CD4-positive, alpha-beta T cell (primary cell): Measurements from ENCODE around the gene XG. TPM values are rescaled to one million over a fixed set of nuclear protein-coding genes. Genes with fewer than 3 reads are reported as not detected.
"Not testable (repeated sequence)": the region's sequence is repeated elsewhere in the genome, so short reads cannot be mapped to it uniquely, and the experiment has no call there.

Source experiments
- ATAC-seq: fragments of 200-7000 bp; cut with Tn5 transposase; one replicate; pipeline ENCODE4 v1.10.0; 2022; ENCODE audit warnings: mild to moderate bottlenecking; ENCODE audit not compliant: poor library complexity
- CTCF ChIA-PET: fragments of 350-600 bp; sonication (Branson Sonifier 250); formaldehyde crosslinking; loops from one replicate; lab custom pipeline; 2021; ENCODE audit warnings: antibody characterized with exemption, inconsistent platforms; lab: Charles Lee
- POLR2A ChIA-PET: fragments of 350-600 bp; sonication (Branson Sonifier 250); formaldehyde crosslinking; loops from one replicate; lab custom pipeline; 2021; ENCODE audit warnings: antibody characterized with exemption, inconsistent platforms; lab: Charles Lee
- DNase-seq, 14 experiments: peaks; one replicate each; pipeline ENCODE4 v3.0.0-alpha.2; 2013 to 2020; ENCODE audit warnings: mixed read lengths in 2 of 14
- H3K27ac ChIP-seq, 2 donors: one replicate each; pipeline versions ENCODE4 v1.5.1 to v1.7.0; 2013; ENCODE audit warnings: low read length in 2 of 2, low read depth in 1 of 2, mild to moderate bottlenecking in 1 of 2
- H3K27me3 ChIP-seq, 2 experiments: 1 replicate in 1 of 2; 2 replicates in 1 of 2; pipeline versions ENCODE4 v1.6.1 to v1.7.0; 2013; ENCODE audit warnings: low read length in 2 of 2, control low read depth in 1 of 2, mild to moderate bottlenecking in 1 of 2, moderate library complexity in 1 of 2; ENCODE audit not compliant: insufficient read depth in 2 of 2, control insufficient read depth in 1 of 2
- H3K36me3 ChIP-seq: one replicate; pipeline ENCODE4 v1.6.1; 2013; ENCODE audit warnings: low read length, control low read depth; ENCODE audit not compliant: insufficient read depth
- H3K4me1 ChIP-seq: one replicate; pipeline ENCODE4 v1.6.1; 2013; ENCODE audit warnings: low read length, control low read depth; ENCODE audit not compliant: insufficient read depth
- H3K4me3 ChIP-seq: one replicate; pipeline ENCODE4 v1.5.1; 2013; ENCODE audit warnings: mild to moderate bottlenecking, low read length, moderate library complexity
- H3K9me3 ChIP-seq, 2 experiments: 1 replicate in 1 of 2; 2 replicates in 1 of 2; pipeline versions ENCODE4 v1.6.1 to v1.7.0; 2013; ENCODE audit warnings: low read length in 2 of 2, mild to moderate bottlenecking in 2 of 2, control low read depth in 1 of 2, moderate library complexity in 1 of 2; ENCODE audit not compliant: control insufficient read depth in 1 of 2, insufficient read depth in 1 of 2
- H3K27ac Mint-ChIP-seq: one replicate; pipeline ENCODE4 v1.8.0; 2020; ENCODE audit warnings: mixed read lengths
- H3K27me3 Mint-ChIP-seq: one replicate; pipeline ENCODE4 v1.8.0; 2021; ENCODE audit warnings: mixed read lengths
- H3K36me3 Mint-ChIP-seq: one replicate; pipeline ENCODE4 v1.8.0; 2021; ENCODE audit warnings: low read depth, mixed read lengths
- H3K4me1 Mint-ChIP-seq: one replicate; pipeline ENCODE4 v1.8.0; 2021; ENCODE audit warnings: low read depth, mixed read lengths
- H3K4me3 Mint-ChIP-seq: one replicate; pipeline ENCODE4 v1.8.0; 2020; ENCODE audit warnings: mild to moderate bottlenecking, mixed read lengths
- H3K9me3 Mint-ChIP-seq: one replicate; pipeline ENCODE4 v1.8.0; 2020; ENCODE audit warnings: mixed read lengths
- intact Hi-C, 2 experiments: fragments of 100-400 bp; cut with DNase I in 1 of 2; cut with micrococcal nuclease in 1 of 2; formaldehyde crosslinking; loops; one replicate each; pipeline versions ENCODE4 v1.15.1 to v1.9.0; 2023 to 2025; cut with DNase I, micrococcal nuclease
- total RNA-seq, 174 experiments: library from RNA in 2 of 174; stranded (reverse) in 2 of 174; gene quantifications; one replicate each; pipeline ENCODE4 v1.2.3 and lab custom pipeline; 2021 to 2026
- TF ChIP-seq, protein P1 (sequence below): fragments of 200-600 bp; IDR thresholded peaks from one replicate; pipeline ENCODE4 v1.8.0; 2022; ENCODE audit warnings: antibody characterized with exemption, mild to moderate bottlenecking

XG gene
- total RNA-seq, 2 experiments from 2014 or later: not detected

DNA sequence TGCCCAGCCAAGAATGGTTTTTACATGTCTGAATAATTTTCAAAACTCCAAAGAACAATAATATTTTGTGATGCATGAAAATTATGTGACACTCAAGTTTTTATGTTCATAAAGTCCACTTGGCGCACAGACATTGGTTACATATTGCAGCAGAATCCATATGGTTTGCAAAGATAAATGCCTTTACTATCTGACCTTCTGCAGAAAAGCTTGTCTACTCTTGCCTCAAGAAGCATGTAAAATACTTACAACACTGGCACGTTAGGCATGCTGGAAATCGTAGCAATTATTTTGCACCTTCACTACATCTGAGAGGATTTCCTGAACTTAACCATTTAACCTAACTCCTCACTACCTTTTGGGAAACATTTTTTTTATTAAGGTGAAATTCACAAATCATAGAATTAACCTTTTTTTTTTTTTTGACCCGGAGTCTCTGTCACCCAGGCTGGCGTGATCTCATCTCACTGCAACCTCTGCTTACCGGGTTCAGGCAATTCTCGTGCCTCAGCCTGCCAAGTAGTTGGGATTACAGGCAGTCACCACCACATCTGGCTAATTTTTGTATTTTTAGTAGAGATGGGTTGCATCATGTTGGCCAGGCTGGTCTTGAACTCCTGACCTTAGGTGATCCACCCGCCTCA lies 3.5 kb upstream of the XG start:
- intact Hi-C loops: no loop called here
- ChIA-PET CTCF (no interaction called here), POLR2A (no interaction called here)
- peaks cover 4% of the 10 kb centered on the region for H3K27me3 Mint-ChIP-seq
- no peaks in the 10 kb centered on the region for H3K4me1 Mint-ChIP-seq
- H3K36me3 Mint-ChIP-seq: peaks cover 2% of the 10 kb centered on the region
- no peak overlapping the region for H3K27ac ChIP-seq
- ATAC-seq (no peak), DNase-seq (no peak)
- H3K9me3 Mint-ChIP-seq: no peaks in the 10 kb centered on the region
- H3K36me3 ChIP-seq: peaks cover 3% of the 10 kb centered on the region
- no peak overlapping the region for H3K4me3 ChIP-seq
- no peaks in the 10 kb centered on the region for H3K4me1 ChIP-seq
- H3K9me3 ChIP-seq: no peaks in the 10 kb centered on the region
- H3K27ac Mint-ChIP-seq: no peak overlapping the region
- H3K4me3 Mint-ChIP-seq: no peak overlapping the region
- no peaks in the 10 kb centered on the region for H3K27me3 ChIP-seq
- TF ChIP-seq, protein P1, sequence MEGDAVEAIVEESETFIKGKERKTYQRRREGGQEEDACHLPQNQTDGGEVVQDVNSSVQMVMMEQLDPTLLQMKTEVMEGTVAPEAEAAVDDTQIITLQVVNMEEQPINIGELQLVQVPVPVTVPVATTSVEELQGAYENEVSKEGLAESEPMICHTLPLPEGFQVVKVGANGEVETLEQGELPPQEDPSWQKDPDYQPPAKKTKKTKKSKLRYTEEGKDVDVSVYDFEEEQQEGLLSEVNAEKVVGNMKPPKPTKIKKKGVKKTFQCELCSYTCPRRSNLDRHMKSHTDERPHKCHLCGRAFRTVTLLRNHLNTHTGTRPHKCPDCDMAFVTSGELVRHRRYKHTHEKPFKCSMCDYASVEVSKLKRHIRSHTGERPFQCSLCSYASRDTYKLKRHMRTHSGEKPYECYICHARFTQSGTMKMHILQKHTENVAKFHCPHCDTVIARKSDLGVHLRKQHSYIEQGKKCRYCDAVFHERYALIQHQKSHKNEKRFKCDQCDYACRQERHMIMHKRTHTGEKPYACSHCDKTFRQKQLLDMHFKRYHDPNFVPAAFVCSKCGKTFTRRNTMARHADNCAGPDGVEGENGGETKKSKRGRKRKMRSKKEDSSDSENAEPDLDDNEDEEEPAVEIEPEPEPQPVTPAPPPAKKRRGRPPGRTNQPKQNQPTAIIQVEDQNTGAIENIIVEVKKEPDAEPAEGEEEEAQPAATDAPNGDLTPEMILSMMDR: no peak

DNA sequence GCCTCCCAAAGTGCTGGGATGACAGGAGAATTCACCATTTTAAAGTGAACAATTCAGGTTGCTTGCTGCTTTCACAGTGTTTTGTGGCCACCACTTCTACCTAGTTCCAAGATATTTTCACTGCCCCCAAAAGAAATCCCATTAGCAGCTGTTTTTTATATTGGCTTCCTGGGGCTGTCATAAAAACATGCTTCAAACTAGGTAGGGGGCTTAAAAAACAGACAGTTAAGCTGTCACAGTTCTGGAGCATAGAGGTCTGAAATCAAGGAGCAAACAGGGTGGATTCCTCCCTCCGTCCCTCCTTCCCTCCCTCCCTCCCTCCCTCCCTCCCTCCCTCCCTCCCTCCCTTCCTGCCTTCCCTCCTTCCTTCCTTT lies 3.0 kb upstream of the XG start:
- H3K9me3 ChIP-seq: no peaks in the 10 kb centered on the region
- intact Hi-C loops: no loop called here
- Mint-ChIP-seq H3K4me1 (no peaks in the 10 kb centered on the region), H3K4me3 (no peak overlapping the region), H3K27me3 (peaks cover 4% of the 10 kb centered on the region), H3K9me3 (no peaks in the 10 kb centered on the region), H3K27ac (no peak overlapping the region), H3K36me3 (no peaks in the 10 kb centered on the region)
- ChIA-PET CTCF (no interaction called here), POLR2A (no interaction called here)
- no peak for ATAC-seq
- H3K27me3 ChIP-seq: no peaks in the 10 kb centered on the region
- TF ChIP-seq, protein P1: no peak
- DNase-seq: no peak
- no peak overlapping the region for H3K4me3 ChIP-seq
- no peaks in the 10 kb centered on the region for H3K36me3 ChIP-seq
- H3K27ac ChIP-seq: no peak overlapping the region
- H3K4me1 ChIP-seq: no peaks in the 10 kb centered on the region

DNA sequence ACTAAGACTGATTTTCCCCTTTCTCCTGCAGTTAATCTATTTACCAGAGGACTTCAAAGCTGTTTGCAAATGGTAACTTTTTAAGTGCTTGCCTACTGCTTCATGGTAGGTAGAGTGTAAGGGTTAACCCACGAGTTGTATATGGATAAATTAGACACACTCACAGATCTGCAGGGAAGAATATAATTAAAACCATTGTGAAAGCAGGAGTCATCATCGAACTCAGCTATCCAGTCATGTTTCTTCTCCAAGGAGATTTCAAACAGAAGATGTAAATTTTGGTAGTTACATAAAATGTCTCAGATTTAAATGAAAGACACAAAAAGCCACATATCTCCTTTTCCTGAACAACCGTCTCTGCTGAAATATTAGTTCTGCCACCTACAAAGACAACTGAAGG lies 549 bp upstream of the XG start:
- peaks cover 4% of the 10 kb centered on the region for H3K27me3 Mint-ChIP-seq
- Histone ChIP-seq H3K27ac (no peak overlapping the region), H3K36me3 (no peaks in the 10 kb centered on the region), H3K4me3 (no peak overlapping the region), H3K4me1 (no peaks in the 10 kb centered on the region), H3K9me3 (no peaks in the 10 kb centered on the region), H3K27me3 (no peaks in the 10 kb centered on the region)
- H3K27ac Mint-ChIP-seq: no peak overlapping the region
- no peaks in the 10 kb centered on the region for H3K36me3 Mint-ChIP-seq
- H3K4me3 Mint-ChIP-seq: no peak overlapping the region
- ChIA-PET POLR2A (no interaction called here), CTCF (no interaction called here)
- DNase-seq: no peak
- TF ChIP-seq, protein P1: no peak
- H3K9me3 Mint-ChIP-seq: no peaks in the 10 kb centered on the region
- intact Hi-C loops: no loop called here
- ATAC-seq: no peak
- no peaks in the 10 kb centered on the region for H3K4me1 Mint-ChIP-seq

DNA sequence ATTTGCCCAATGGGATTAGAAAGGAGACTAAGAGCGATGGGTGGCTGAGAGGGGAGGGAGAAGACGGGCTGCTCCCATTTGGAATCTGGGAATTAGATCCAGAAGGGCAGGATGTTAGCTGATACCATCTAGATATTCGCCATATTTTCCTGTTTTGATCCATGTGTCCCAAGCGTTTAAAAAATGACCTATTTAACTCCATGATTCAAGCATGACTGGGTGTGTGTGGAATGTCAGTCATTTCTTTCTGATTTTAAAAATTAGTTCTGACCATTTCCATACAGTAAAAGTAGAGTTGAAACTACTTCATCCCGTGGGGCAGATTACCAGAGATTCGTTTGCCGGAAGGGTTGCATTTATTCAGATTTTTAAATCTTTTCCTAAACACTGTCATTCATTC lies 601 bp downstream of the XG start:
- H3K27ac Mint-ChIP-seq, H3K36me3 ChIP-seq, CTCF ChIA-PET, H3K27me3 ChIP-seq, H3K4me1 Mint-ChIP-seq, POLR2A ChIA-PET, DNase-seq, H3K4me3 Mint-ChIP-seq, H3K9me3 Mint-ChIP-seq, H3K9me3 ChIP-seq, H3K27ac ChIP-seq, H3K36me3 Mint-ChIP-seq, ATAC-seq, H3K4me3 ChIP-seq, H3K4me1 ChIP-seq, intact Hi-C loops: not testable (repeated sequence)
- peaks cover 14% of the 10 kb centered on the region for H3K27me3 Mint-ChIP-seq

DNA sequence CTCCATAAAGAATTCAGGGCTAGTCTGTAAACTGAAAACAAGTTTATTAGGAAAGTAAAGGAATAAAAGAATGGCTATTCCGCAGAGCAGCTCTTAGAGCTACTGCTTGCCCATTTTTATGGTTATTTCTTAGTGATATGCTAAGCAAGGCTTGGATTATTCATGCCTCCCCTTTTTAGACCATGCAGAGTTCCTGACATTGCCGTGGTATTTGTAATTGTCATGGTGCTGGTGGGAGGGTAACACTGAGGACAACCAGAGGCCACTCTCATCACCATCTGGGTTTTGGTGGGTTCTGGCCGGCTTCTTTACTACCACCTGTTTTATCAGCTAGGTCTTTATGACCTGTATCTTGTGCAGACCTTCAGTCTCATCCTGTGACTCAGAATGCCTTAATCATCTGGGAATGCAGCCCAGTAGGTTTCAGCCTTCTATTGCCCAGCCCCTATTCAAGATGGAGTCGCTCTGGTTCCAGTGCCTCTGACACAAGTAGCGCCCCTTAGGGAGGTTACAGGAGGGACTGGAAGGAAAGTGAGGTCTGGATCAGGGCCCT lies 3.4 kb downstream of the XG start:
- H3K4me1 Mint-ChIP-seq, H3K4me1 ChIP-seq, H3K9me3 ChIP-seq, ATAC-seq, H3K27ac Mint-ChIP-seq, H3K4me3 ChIP-seq, H3K27ac ChIP-seq, H3K36me3 ChIP-seq, intact Hi-C loops, H3K36me3 Mint-ChIP-seq, H3K27me3 ChIP-seq, H3K9me3 Mint-ChIP-seq, H3K4me3 Mint-ChIP-seq, DNase-seq, POLR2A ChIA-PET, CTCF ChIA-PET: not testable (repeated sequence)
- peaks cover 20% of the 10 kb centered on the region for H3K27me3 Mint-ChIP-seq
